Muscle layer of duodenum (tissue), 2 donors: ENCODE results near the gene NCK2.

ENCODE experiments used
- H3K27ac ChIP-seq: one replicate; pipeline ENCODE4 v1.7.0; 2013; ENCODE audit warnings: mild to moderate bottlenecking, low read length
- H3K27me3 ChIP-seq: one replicate; pipeline ENCODE4 v1.7.0; 2013; ENCODE audit warnings: low read depth, mild to moderate bottlenecking, control low read depth, low read length
- H3K36me3 ChIP-seq, 2 donors: one replicate each; pipeline ENCODE4 v1.7.0; 2013; ENCODE audit warnings: low read length in 2 of 2, control low read depth in 1 of 2, mild to moderate bottlenecking in 1 of 2; ENCODE audit not compliant: insufficient read depth in 2 of 2, control insufficient read depth in 1 of 2
- H3K4me1 ChIP-seq, 2 donors: one replicate each; pipeline ENCODE4 v1.7.0; 2013; ENCODE audit warnings: low read length in 2 of 2, mild to moderate bottlenecking in 2 of 2, control low read depth in 1 of 2, moderate library complexity in 1 of 2; ENCODE audit not compliant: insufficient read depth in 2 of 2, control insufficient read depth in 1 of 2
- H3K4me3 ChIP-seq, 2 donors: one replicate each; pipeline ENCODE4 v1.7.0; 2013; ENCODE audit warnings: low read length in 2 of 2, low read depth in 1 of 2, mild to moderate bottlenecking in 1 of 2
- H3K9me3 ChIP-seq, 2 donors: one replicate each; pipeline ENCODE4 v1.7.0; 2013; ENCODE audit warnings: low read length in 2 of 2, control low read depth in 1 of 2, mild to moderate bottlenecking in 1 of 2; ENCODE audit not compliant: control insufficient read depth in 1 of 2
- donor health status: healthy.

Gene NCK2

GRCh38 chr2:105870062-105870461, 125.3 kb downstream of the NCK2 start:
- H3K27ac ChIP-seq, result no peak overlapping the region

GRCh38 chr2:105870858-105871257, 126.1 kb downstream of the NCK2 start:
- Histone ChIP-seq H3K27me3 (no peaks in the 10 kb centered on the region), H3K4me1 (peaks cover 12 to 32% of the 10 kb centered on the region in 2 donors), H3K36me3 (no peaks in the 10 kb centered on the region), H3K27ac (no peak overlapping the region), H3K4me3 (no peak overlapping the region), H3K9me3 (no peaks in the 10 kb centered on the region)

More at GRCh38 chr2:105870062-105870461, 125.3 kb downstream of the NCK2 start:
- Histone ChIP-seq H3K4me3 (no peak overlapping the region), H3K4me1 (peaks cover 12 to 29% of the 10 kb centered on the region in 2 donors), H3K36me3 (no peaks in the 10 kb centered on the region), H3K9me3 (no peaks in the 10 kb centered on the region), H3K27me3 (no peaks in the 10 kb centered on the region)

- Histone ChIP-seq H3K9me3 (no peaks in the 10 kb centered on the region), H3K4me3 (no peak overlapping the region), H3K36me3 (no peaks in the 10 kb centered on the region), H3K27me3 (no peaks in the 10 kb centered on the region), H3K4me1 (peaks cover 10 to 21% of the 10 kb centered on the region in 2 donors), H3K27ac (no peak overlapping the region)
These were observed 127.5 kb downstream of the NCK2 start for GRCh38 chr2:105872142-105872728.

GRCh38 chr2:105872830-105873229, 128.1 kb downstream of the NCK2 start:
- H3K27ac ChIP-seq, result no peak overlapping the region
- H3K36me3 ChIP-seq, result no peaks in the 10 kb centered on the region
- H3K9me3 ChIP-seq, result no peaks in the 10 kb centered on the region
- H3K4me3 ChIP-seq, result no peak overlapping the region
- H3K4me1 ChIP-seq, result peaks cover 4 to 15% of the 10 kb centered on the region in 2 donors
- no peaks in the 10 kb centered on the region for H3K27me3 ChIP-seq

GRCh38 chr2:105873281-105873680, 128.6 kb downstream of the NCK2 start:
- no peaks in the 10 kb centered on the region for H3K36me3 ChIP-seq
- peaks cover 0 to 11% of the 10 kb centered on the region in 2 donors for H3K4me1 ChIP-seq
- H3K4me3 ChIP-seq, result no peak overlapping the region
- no peaks in the 10 kb centered on the region for H3K27me3 ChIP-seq
- H3K27ac ChIP-seq, result no peak overlapping the region
- H3K9me3 ChIP-seq, result no peaks in the 10 kb centered on the region

- Histone ChIP-seq H3K4me3 (no peak overlapping the region), H3K27me3 (no peaks in the 10 kb centered on the region), H3K4me1 (peaks cover 0 to 11% of the 10 kb centered on the region in 2 donors), H3K9me3 (no peaks in the 10 kb centered on the region), H3K36me3 (no peaks in the 10 kb centered on the region), H3K27ac (no peak overlapping the region)
These were observed 129.0 kb downstream of the NCK2 start for GRCh38 chr2:105873721-105874120.

GRCh38 chr2:105874466-105874865, 129.8 kb downstream of the NCK2 start:
- Histone ChIP-seq H3K4me1 (peaks cover 0 to 11% of the 10 kb centered on the region in 2 donors), H3K9me3 (no peaks in the 10 kb centered on the region), H3K27ac (no peak overlapping the region), H3K4me3 (no peak overlapping the region), H3K27me3 (no peaks in the 10 kb centered on the region), H3K36me3 (peaks cover 0 to 4% of the 10 kb centered on the region in 2 donors)

GRCh38 chr2:105875241-105875640, 130.5 kb downstream of the NCK2 start:
- Histone ChIP-seq H3K27me3 (no peaks in the 10 kb centered on the region), H3K9me3 (no peaks in the 10 kb centered on the region), H3K4me3 (no peak overlapping the region), H3K27ac (no peak overlapping the region), H3K36me3 (peaks cover 0 to 4% of the 10 kb centered on the region in 2 donors), H3K4me1 (peaks cover 0 to 9% of the 10 kb centered on the region in 2 donors)

GRCh38 chr2:105876191-105876590, 131.5 kb downstream of the NCK2 start:
- Histone ChIP-seq H3K4me3 (no peak overlapping the region), H3K27me3 (no peaks in the 10 kb centered on the region), H3K36me3 (peaks cover 0 to 4% of the 10 kb centered on the region in 2 donors), H3K9me3 (no peaks in the 10 kb centered on the region), H3K27ac (no peak overlapping the region), H3K4me1 (peaks cover 0 to 9% of the 10 kb centered on the region in 2 donors)

GRCh38 chr2:105877945-105878344, 133.2 kb downstream of the NCK2 start:
- Histone ChIP-seq H3K4me3 (no peak overlapping the region), H3K4me1 (peaks cover 0 to 12% of the 10 kb centered on the region in 2 donors), H3K9me3 (no peaks in the 10 kb centered on the region), H3K36me3 (peaks cover 7 to 16% of the 10 kb centered on the region in 2 donors), H3K27me3 (no peaks in the 10 kb centered on the region), H3K27ac (no peak overlapping the region)

- Histone ChIP-seq H3K4me3 (no peak overlapping the region), H3K9me3 (no peaks in the 10 kb centered on the region), H3K4me1 (peaks cover 6 to 20% of the 10 kb centered on the region in 2 donors), H3K27me3 (no peaks in the 10 kb centered on the region), H3K36me3 (peaks cover 8 to 16% of the 10 kb centered on the region in 2 donors), H3K27ac (no peak overlapping the region)
These were observed 134.5 kb downstream of the NCK2 start for GRCh38 chr2:105879106-105879802.
